K562 (cell line): ENCODE data around the gene PRR7. TPM values are rescaled to one million over a fixed set of nuclear protein-coding genes. Genes with fewer than 3 reads are reported as not detected.

Source experiments
- BRCA1 ChIP-seq, 2 experiments: fragments of 450-650 bp in 1 of 2; sonication (generic) in 1 of 2; formaldehyde crosslinking in 1 of 2; IDR thresholded peaks; 2 replicates each; pipeline versions ENCODE4 v1.5.0 to v1.6.1; 2017 to 2020; ENCODE audit warnings: mild to moderate bottlenecking in 1 of 2, missing genetic modification reagents in 1 of 2
- E4F1 ChIP-seq: fragments of 250-450 bp; sonication (Bioruptor Pico); IDR thresholded peaks from 2 replicates; pipeline ENCODE4 v1.5.0; 2021; ENCODE audit warnings: mild to moderate bottlenecking, borderline replicate concordance
- ETV5 ChIP-seq: sonication (generic); formaldehyde crosslinking; IDR thresholded peaks from 2 replicates; pipeline ENCODE4 v1.4.0; 2020; ENCODE audit warnings: low read depth, mild to moderate bottlenecking, missing genetic modification reagents
- GABPB1 ChIP-seq: sonication (generic); formaldehyde crosslinking; IDR thresholded peaks from 2 replicates; pipeline ENCODE4 v1.8.0; 2022; ENCODE audit warnings: mild to moderate bottlenecking, missing genetic modification reagents
- GTF2E2 ChIP-seq: fragments of 200-800 bp; sonication (Bioruptor generic); IDR thresholded peaks from 2 replicates; pipeline ENCODE4 v1.6.1; 2016; ENCODE audit warnings: missing genetic modification characterization, missing compliant biosample characterization
- KAT7 ChIP-seq: sonication (generic); formaldehyde crosslinking; IDR thresholded peaks from 2 replicates; pipeline ENCODE4 v1.8.0; 2022; ENCODE audit warnings: missing genetic modification reagents, mild to moderate bottlenecking, borderline replicate concordance
- NR2C1 ChIP-seq, 2 experiments: fragments of 450-650 bp; IDR thresholded peaks; 2 replicates each; pipeline ENCODE4 v1.6.1; 2017; ENCODE audit warnings: mild to moderate bottlenecking in 2 of 2, antibody characterized with exemption in 1 of 2, inconsistent platforms in 1 of 2, missing compliant biosample characterization in 1 of 2, missing genetic modification characterization in 1 of 2
- NR3C1 ChIP-seq: sonication (generic); formaldehyde crosslinking; IDR thresholded peaks from 2 replicates; pipeline ENCODE4 v1.8.1; 2022; ENCODE audit warnings: missing genetic modification reagents
- PML ChIP-seq: IDR thresholded peaks from 2 replicates; pipeline ENCODE4 v1.6.1; 2012; ENCODE audit warnings: low read length, inconsistent platforms
- POLR2AphosphoS5 ChIP-seq: IDR thresholded peaks from 2 replicates; pipeline ENCODE4 v1.6.1; 2011; ENCODE audit warnings: mild to moderate bottlenecking, low read depth, low read length, moderate library complexity; ENCODE audit not compliant: control insufficient read depth, insufficient read depth
- PPARD ChIP-seq: fragments of 250-450 bp; sonication (Bioruptor Pico); IDR thresholded peaks from 2 replicates; pipeline ENCODE4 v1.8.0; 2022; ENCODE audit warnings: inconsistent platforms, mild to moderate bottlenecking, moderate library complexity
- SRSF7 ChIP-seq: fragments of 200-400 bp; formaldehyde crosslinking; optimal IDR thresholded peaks from 2 replicates; pipeline ENCODE3; 2017; ENCODE audit warnings: mild to moderate bottlenecking, low read depth, low read length
- TEAD2 ChIP-seq: fragments of 450-650 bp; IDR thresholded peaks from 2 replicates; pipeline ENCODE4 v1.6.1; 2016; ENCODE audit warnings: missing genetic modification characterization, control low read depth, missing compliant biosample characterization
- ZBTB7A ChIP-seq: IDR thresholded peaks from 2 replicates; pipeline ENCODE4 v1.6.1; 2011; ENCODE audit warnings: low read depth, mild to moderate bottlenecking, low read length, moderate library complexity, borderline replicate concordance; ENCODE audit not compliant: control insufficient read depth
- ZNF395 ChIP-seq: fragments of 200-800 bp; sonication (Bioruptor generic); IDR thresholded peaks from 2 replicates; pipeline ENCODE4 v1.6.1; 2017; ENCODE audit warnings: missing genetic modification characterization, missing compliant biosample characterization
- ZNF644 ChIP-seq: fragments of 200-800 bp; sonication (Bioruptor generic); IDR thresholded peaks from 2 replicates; pipeline ENCODE4 v1.6.1; 2016; ENCODE audit warnings: low read depth, missing genetic modification characterization, missing compliant biosample characterization
- ZZZ3 ChIP-seq: fragments of 450-650 bp; IDR thresholded peaks from 2 replicates; pipeline ENCODE4 v1.6.1; 2016; ENCODE audit warnings: antibody characterized with exemption, mild to moderate bottlenecking, moderate library complexity
- polyA plus RNA-seq, 8 experiments: library from polyadenylated mRNA; depleted of rRNA in 4 of 8; stranded (reverse) in 5 of 8; unstranded in 3 of 8; fragments of >200 nt; fragmentation: Nextera tagmentation in 2 of 8; fragmentation: Illumina TruSeq in 1 of 8; extraction: Ambion mirVana in 2 of 8; extraction: Trizol in 1 of 8; gene quantifications; 2 replicates each; pipeline versions ENCODE4 v1.2.1 to v1.2.3, GENCODE V29; 2011 to 2014; ENCODE audit warnings: inconsistent platforms in 1 of 8, missing spikeins in 1 of 8
- total RNA-seq, 7 experiments: library from RNA; depleted of rRNA in 6 of 7; stranded (reverse); fragments of >200 nt in 6 of 7; fragmentation: Illumina TruSeq in 2 of 7; extraction: Trizol in 2 of 7; gene quantifications; 2 replicates each; pipeline versions ENCODE4 v1.2.1 to v1.2.3, GENCODE V29; 2011 to 2021; ENCODE audit warnings: low replicate concordance in 1 of 7
- TF ChIP-seq, protein P1 (sequence below): sonication (generic); formaldehyde crosslinking; IDR thresholded peaks from 2 replicates; pipeline ENCODE4 v1.8.1; 2023; ENCODE audit warnings: mild to moderate bottlenecking, missing genetic modification reagents
- TF ChIP-seq, protein P2 (sequence below): fragments of 450-650 bp; IDR thresholded peaks from 2 replicates; pipeline ENCODE4 v1.6.1; 2016; ENCODE audit warnings: missing biosample characterization, missing genetic modification characterization

Gene PRR7
- total and polyA plus RNA-seq, 9 of the 15 experiments (the other 6 are each of a cell fraction or from before 2014, with no cell fraction given): 0.80 to 11.3 (median 10.4) TPM; not detected in 4

- TF ChIP-seq, protein P1, sequence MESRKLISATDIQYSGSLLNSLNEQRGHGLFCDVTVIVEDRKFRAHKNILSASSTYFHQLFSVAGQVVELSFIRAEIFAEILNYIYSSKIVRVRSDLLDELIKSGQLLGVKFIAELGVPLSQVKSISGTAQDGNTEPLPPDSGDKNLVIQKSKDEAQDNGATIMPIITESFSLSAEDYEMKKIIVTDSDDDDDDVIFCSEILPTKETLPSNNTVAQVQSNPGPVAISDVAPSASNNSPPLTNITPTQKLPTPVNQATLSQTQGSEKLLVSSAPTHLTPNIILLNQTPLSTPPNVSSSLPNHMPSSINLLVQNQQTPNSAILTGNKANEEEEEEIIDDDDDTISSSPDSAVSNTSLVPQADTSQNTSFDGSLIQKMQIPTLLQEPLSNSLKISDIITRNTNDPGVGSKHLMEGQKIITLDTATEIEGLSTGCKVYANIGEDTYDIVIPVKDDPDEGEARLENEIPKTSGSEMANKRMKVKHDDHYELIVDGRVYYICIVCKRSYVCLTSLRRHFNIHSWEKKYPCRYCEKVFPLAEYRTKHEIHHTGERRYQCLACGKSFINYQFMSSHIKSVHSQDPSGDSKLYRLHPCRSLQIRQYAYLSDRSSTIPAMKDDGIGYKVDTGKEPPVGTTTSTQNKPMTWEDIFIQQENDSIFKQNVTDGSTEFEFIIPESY (CRISPR knock-in tag): peak; percentile 61
- TF ChIP-seq SRSF7: no peak
- TF ChIP-seq PPARD (CRISPR knock-in tag): no peak
- no peak for TF ChIP-seq E4F1
- TF ChIP-seq ZZZ3: no peak
- TF ChIP-seq ZBTB7A: no peak
- no peak for TF ChIP-seq KAT7 (CRISPR knock-in tag)
- TF ChIP-seq GTF2E2 (tag): no peak
- TF ChIP-seq BRCA1 (IDR thresholded peaks at IDR 0.05): no peak
- TF ChIP-seq BRCA1 (CRISPR knock-in tag; IDR thresholded peaks at IDR 0.05): no peak
- TF ChIP-seq GABPB1 (CRISPR knock-in tag): no peak
- TF ChIP-seq POLR2AphosphoS5: 0 out of 2 replicates have a peak, but pooled peaks have one; percentile 39
- no peak for TF ChIP-seq TEAD2 (tag)
- TF ChIP-seq NR2C1 (IDR thresholded peaks at IDR 0.05): peak; percentile 58; the same call in 1 of the 2 replicates
- TF ChIP-seq NR2C1 (tag; IDR thresholded peaks at IDR 0.05): 0 out of 2 replicates have a peak, but pooled peaks have one; percentile 26
- TF ChIP-seq ZNF395: no peak
- TF ChIP-seq PML: no peak
- TF ChIP-seq ETV5 (CRISPR knock-in tag): no peak
- TF ChIP-seq, protein P2, sequence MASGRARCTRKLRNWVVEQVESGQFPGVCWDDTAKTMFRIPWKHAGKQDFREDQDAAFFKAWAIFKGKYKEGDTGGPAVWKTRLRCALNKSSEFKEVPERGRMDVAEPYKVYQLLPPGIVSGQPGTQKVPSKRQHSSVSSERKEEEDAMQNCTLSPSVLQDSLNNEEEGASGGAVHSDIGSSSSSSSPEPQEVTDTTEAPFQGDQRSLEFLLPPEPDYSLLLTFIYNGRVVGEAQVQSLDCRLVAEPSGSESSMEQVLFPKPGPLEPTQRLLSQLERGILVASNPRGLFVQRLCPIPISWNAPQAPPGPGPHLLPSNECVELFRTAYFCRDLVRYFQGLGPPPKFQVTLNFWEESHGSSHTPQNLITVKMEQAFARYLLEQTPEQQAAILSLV: no peak; the same call in 1 of the 2 replicates
- no peak for TF ChIP-seq NR3C1 (CRISPR knock-in tag)
- no peak for TF ChIP-seq ZNF644
These were observed 32.4 kb downstream of the PRR7 start (continued) for GRCh38 chr5:177478711-177479646.
